ENCODE measurements around the gene ADAMTS4.

Gene ADAMTS4

DNA sequence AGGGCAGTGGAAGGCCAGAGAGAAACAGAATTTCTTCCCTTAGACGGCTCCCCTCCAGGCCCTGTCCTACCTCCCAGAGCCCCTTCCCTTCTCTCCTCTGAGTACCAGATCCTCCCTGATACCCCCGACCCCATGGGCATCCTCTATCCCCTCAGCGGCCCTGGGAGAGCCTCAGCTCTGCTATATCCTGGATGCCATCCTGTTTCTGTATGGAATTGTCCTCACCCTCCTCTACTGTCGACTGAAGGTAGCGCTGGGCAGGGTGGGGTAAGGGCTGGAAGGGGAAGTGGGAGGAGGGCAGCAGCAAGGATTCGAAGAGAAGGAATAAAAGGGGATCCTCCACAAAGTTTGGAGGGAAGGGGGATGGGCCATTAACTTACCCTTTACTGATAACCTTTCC lies 19.0 kb upstream of the ADAMTS4 start:
- TF ChIP-seq, protein P1, sequence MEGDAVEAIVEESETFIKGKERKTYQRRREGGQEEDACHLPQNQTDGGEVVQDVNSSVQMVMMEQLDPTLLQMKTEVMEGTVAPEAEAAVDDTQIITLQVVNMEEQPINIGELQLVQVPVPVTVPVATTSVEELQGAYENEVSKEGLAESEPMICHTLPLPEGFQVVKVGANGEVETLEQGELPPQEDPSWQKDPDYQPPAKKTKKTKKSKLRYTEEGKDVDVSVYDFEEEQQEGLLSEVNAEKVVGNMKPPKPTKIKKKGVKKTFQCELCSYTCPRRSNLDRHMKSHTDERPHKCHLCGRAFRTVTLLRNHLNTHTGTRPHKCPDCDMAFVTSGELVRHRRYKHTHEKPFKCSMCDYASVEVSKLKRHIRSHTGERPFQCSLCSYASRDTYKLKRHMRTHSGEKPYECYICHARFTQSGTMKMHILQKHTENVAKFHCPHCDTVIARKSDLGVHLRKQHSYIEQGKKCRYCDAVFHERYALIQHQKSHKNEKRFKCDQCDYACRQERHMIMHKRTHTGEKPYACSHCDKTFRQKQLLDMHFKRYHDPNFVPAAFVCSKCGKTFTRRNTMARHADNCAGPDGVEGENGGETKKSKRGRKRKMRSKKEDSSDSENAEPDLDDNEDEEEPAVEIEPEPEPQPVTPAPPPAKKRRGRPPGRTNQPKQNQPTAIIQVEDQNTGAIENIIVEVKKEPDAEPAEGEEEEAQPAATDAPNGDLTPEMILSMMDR (IDR thresholded peaks at IDR 0.05; ENCODE audit: extremely low read depth, insufficient read depth, missing control alignments) = no peak
- in situ Hi-C loops (cut with MboI; ENCODE audit: low pct_unique_long_range_greater_than_20kb, low sequenced_read_pairs, unreplicated experiment) = loop anchor here (10.0 kb wide), 1 partner anchor 157 kb away; no protein-coding TSS in a partner anchor
- DNase-seq (ENCODE audit: low spot score) = no peak

DNA sequence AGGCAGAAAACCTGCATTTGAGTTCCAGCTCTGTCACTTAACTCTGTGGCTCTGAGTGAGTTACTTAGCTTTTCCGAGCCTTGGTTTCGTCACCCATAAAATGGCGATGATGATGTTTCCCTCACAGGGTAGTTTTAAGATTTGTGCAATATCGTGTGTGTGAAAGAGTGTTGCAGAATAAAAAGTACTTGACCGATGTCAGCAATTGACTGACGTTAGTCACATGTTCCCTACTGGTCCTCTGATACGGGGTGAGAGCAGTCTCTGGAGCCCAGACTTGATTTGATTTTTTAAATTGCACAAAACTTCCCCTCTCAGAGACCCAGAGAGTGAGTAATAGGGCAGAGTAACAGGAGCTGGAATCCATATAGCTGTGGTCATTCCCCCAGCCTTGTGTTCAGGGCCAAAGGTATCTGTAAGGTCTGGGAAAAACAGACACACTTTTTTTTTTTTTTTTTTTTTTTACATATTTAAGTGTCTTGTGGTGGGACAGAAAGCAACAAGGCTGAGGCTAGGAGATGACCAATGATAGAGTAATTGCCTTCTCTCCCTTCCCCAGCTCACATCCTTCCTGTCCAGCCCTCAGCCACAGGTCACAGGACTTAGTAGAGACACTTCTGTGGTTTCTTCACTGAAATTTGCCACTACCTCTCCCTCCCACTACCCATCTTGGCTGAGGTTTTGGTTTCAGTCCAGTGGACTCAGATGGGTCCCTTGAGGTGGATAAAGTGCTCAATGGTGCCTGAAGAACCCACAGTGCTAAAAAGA lies 18.3 kb upstream of the ADAMTS4 start:
- DNase-seq (ENCODE audit: low spot score) = peak; percentile 45
- in situ Hi-C loops (cut with MboI; ENCODE audit: low pct_unique_long_range_greater_than_20kb, low sequenced_read_pairs, unreplicated experiment) = loop anchor here (10.0 kb wide), 1 partner anchor 158 kb away; no protein-coding TSS in a partner anchor
- TF ChIP-seq, protein P1 (IDR thresholded peaks at IDR 0.05; ENCODE audit: extremely low read depth, insufficient read depth, missing control alignments) = no peak

DNA sequence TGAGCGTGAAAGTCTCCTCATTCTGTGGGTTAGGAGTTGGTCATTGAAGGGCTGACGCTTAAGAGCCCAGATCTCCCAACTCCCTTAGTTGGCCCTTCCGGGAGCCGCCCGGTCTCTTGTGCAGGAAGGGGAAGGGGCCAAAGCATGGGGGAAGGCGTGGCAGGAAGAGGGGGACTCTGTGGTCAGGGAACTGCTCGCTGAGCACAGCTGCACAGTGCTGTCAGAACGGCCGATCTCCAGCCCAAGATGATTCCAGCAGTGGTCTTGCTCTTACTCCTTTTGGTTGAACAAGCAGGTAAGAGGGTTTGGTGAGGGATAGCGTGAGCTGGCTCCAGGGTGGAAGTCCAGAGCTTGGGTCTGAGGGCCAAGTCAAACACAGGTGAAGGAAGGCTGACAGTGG lies 16.2 kb upstream of the ADAMTS4 start, which contains the start of gene FCER1G:
Gene FCER1G, plus strand, starts transcription at position 220 of the 400 bp plus-strand sequence. Its CDS starts 27 bp downstream, at position 247.
- TF ChIP-seq, protein P1 (IDR thresholded peaks at IDR 0.05; ENCODE audit: extremely low read depth, insufficient read depth, missing control alignments) = no peak
- in situ Hi-C loops (cut with MboI; ENCODE audit: low pct_unique_long_range_greater_than_20kb, low sequenced_read_pairs, unreplicated experiment) = loop anchor here (10.0 kb wide), 1 partner anchor 160 kb away; no protein-coding TSS in a partner anchor
- DNase-seq (ENCODE audit: low spot score) = no peak

DNA sequence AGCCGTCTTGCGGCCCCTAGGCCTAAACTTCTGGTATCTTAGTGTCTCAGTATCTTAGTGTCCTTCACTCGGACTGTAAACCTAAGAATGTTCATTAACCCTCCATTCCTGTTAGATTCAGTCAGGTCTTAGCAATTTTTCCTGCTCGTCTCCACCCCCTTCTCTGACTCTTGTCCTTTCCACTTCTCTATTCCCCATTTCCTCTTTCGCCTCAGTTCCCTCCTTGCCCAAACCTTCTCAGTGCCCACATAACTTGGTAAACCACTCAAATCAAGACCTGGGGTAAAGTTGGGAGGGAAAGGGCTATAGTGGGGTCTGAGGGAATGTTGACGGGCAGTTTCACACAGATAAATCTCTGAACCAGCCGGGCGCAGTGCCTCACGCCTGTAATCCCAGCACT lies 15.5 kb upstream of the ADAMTS4 start:
- in situ Hi-C loops (cut with MboI; ENCODE audit: low pct_unique_long_range_greater_than_20kb, low sequenced_read_pairs, unreplicated experiment) = loop anchor here (10.0 kb wide), 1 partner anchor 160 kb away; no protein-coding TSS in a partner anchor
- TF ChIP-seq, protein P1 (IDR thresholded peaks at IDR 0.05; ENCODE audit: extremely low read depth, insufficient read depth, missing control alignments) = no peak
- DNase-seq (ENCODE audit: low spot score) = no peak

DNA sequence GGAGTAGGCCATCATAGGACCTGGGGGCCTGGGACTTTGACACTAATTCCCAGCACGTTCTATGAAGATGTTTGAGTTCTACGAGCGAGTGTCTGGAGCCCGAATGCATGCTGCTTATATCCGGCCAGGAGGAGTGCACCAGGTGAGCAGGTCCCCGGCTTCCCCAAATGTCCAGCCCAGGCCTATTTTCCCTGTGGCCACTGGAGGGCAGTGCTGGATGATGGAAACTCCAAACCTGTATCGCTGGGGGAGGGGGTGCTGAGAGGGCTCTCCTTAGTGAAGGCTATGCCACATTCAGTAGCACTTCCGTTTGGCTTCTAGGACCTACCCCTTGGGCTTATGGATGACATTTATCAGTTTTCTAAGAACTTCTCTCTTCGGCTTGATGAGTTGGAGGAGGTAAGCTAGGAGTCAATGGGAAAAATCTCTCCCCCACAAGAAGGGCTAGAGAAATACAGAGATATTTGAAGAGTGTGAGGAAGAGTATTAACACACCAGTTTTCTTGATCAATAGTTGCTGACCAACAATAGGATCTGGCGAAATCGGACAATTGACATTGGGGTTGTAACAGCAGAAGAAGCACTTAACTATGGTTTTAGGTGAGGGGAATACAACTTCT lies 11.0 kb upstream of the ADAMTS4 start:
- peak; percentile 66 for DNase-seq (ENCODE audit: low spot score)
- in situ Hi-C loops (cut with MboI; ENCODE audit: low pct_unique_long_range_greater_than_20kb, low sequenced_read_pairs, unreplicated experiment) = loop anchor here (10.0 kb wide), 1 partner anchor 165 kb away; no protein-coding TSS in a partner anchor
- TF ChIP-seq, protein P1 (IDR thresholded peaks at IDR 0.05; ENCODE audit: extremely low read depth, insufficient read depth, missing control alignments) = peak; percentile 90

DNA sequence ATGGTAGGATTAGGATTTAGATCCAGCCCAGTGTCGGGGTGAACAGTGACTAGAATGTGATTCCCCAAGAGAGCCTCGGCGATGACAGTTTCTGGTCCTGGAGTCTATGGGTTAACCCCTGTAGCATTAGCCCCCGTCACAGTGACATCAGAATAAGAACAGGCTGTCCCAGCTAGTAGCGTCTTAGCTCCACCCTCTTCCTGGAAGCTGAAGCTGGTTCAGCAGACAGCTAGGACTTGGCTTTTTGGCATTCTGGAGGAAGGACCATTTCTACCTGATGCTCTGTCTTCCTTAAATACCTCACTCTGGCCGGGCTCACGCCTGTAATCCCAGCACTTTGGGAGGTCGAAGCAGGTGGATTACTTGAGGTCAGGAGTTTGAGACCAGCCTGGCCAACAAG lies 8.3 kb upstream of the ADAMTS4 start:
- DNase-seq (ENCODE audit: low spot score) = no peak
- TF ChIP-seq, protein P1 (IDR thresholded peaks at IDR 0.05; ENCODE audit: extremely low read depth, insufficient read depth, missing control alignments) = no peak
- in situ Hi-C loops (cut with MboI; ENCODE audit: low pct_unique_long_range_greater_than_20kb, low sequenced_read_pairs, unreplicated experiment) = no loop called here
